ENCODE data around the gene S100A11.
A peak's percentile ranks its signal among the peaks of the same experiment; 100 is the strongest.
"Not testable (repeated sequence)": the region's sequence is repeated elsewhere in the genome, so short reads cannot be mapped to it uniquely, and the experiment has no call there.

Gene S100A11

GRCh38 chr1:152036267-152037216 lies at the start of gene S100A11:
S100A11 (minus strand) TSS chr1:152037004; CDS start chr1:152036915, 89 bp downstream.
- DNase-seq (ENCODE audit: low read depth) = peak; percentile 62

DNA sequence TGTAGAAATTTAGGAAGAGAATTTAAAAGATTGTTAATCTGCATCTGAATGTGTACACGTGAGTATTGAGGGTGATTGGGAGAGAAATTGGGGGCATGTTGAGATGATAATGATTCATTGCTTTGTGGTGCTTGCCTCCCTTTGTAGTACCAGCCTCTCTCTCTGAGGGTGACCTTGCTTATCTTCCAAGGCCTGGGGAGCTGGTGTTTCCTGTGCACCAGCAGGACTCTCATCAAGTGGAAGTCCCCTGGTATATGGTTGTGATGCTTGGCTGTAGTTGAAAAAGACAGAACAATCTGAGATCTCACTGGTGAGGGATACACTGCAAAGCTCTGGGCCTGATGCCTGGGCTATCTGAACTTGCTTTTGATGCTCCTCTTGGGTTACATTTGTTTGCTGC lies 48.0 kb upstream of the S100A11 start:
- DNase-seq (ENCODE audit: low read depth) = peak; percentile 44

DNA sequence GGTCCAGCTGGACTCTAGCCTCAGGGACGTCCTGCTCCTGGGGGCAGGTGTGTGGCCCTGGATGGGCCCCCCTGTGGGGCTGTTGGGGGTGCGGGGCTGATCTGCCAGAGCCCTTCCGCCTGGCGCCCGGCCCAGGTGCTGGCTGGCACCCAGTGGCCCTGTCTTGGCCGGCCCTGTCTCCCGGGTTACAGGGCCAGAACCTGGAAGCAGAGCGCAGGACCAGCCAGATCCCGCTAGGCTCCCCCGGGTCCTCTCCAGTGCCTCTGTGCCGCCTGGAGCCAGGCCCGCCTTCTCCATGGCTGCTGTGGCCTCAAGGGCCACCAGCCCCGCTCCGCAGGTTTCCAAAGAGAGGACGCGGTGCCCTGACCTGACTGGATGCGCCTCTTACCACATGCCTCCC lies 44.2 kb upstream of the S100A11 start:
- not testable (repeated sequence) for DNase-seq (ENCODE audit: low read depth)

GRCh38 chr1:152080494-152080893 lies 43.7 kb upstream of the S100A11 start:
- DNase-seq (ENCODE audit: low read depth) = not testable (repeated sequence)

DNA sequence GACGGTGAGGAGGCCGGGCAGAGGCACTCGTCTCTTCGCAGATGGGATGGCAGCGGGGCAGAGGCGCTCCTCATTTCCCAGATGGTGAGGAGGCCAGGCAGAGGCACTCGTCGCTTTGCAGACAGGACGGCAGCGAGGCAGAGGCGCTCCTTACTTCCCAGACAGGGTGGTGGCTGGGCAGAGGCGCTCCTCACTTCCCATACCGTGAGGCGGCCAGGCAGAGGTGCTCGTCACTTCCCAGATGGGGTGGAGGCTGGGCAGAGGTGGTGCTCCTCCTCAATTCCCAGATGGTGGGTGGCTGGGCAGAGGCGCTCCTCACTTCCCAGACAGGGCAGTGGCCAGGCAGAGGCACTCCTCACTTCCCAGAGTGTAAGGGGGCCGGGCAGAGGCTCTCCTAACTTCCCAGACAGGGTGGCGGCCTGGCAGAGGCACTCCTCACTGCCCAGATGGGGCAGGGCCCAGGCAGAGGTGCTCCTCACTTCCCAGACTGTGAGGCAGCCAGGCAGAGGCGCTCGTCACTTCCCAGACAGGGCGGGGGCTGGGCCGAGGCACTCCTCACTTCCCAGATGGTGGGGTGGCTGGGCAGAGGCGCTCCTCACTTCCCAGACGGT lies 42.1 kb upstream of the S100A11 start:
- DNase-seq (ENCODE audit: low read depth) = no peak

DNA sequence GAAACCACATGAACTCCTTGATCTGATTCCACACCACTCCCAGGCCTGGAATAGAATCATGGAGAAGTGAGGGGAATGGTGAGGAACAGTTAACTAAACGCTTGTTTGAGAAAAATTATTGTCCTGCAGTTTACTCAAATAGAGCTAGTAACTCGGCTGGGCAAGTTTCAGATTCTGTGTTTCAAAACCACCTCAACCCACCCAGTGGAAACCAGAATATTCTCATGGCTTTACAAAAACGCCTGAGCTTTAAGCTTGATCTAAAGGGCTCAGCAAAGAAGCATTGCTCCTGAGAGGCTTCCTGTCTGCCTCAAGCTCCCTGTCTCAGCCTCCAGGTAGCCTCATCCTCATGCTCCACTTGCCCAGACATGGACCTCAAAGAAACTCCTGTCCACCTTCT lies 35.5 kb upstream of the S100A11 start:
- DNase-seq (ENCODE audit: low read depth) = no peak

DNA sequence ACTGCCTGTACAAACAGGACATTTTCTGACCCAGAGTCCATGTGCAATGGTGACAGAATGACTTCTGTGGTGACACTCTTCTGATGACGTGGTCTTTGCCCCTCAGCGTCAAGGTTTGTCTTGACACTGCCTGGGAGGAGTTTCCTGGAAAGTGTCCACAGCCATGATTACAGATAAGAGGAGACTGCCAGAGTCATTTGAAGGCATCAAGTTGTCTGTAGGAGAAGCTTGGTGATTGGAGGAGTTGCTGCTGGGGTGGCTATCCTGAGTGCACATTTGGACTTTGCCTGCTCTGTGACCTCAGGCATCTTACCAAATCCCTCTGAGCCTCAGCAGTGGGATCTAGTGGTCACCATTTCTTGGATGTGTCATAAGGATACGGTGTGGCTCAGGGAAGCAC lies 34.3 kb upstream of the S100A11 start:
- peak; percentile 49 for DNase-seq (ENCODE audit: low read depth)

GRCh38 chr1:152067929-152068328 lies 31.1 kb upstream of the S100A11 start:
- no peak for DNase-seq (ENCODE audit: low read depth)

- DNase-seq (ENCODE audit: low read depth) = no peak
Measured at GRCh38 chr1:152067150-152067549, 30.3 kb upstream of the S100A11 start.

DNA sequence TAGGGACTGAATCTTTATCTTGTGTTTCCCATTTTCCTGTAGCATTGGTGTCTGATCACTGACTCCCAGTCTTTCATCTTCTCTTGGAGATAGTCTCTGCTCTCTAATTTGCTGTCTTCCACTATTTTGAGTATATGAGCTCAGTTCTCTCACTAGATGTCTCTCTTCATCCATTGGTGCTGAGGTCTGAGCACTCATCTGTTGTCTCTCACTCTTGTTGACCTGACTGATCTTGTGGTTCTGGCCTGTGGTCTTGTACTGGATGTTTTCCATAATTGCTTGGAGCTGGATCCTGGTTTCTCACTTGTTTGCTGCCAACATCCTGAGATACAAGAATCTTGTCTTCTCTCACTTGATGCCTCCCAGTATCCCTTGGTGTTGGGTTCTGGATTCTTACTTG lies 25.1 kb upstream of the S100A11 start:
- DNase-seq (ENCODE audit: low read depth) = no peak

- no peak for DNase-seq (ENCODE audit: low read depth)
Measured at GRCh38 chr1:152053375-152053774, 16.6 kb upstream of the S100A11 start.

- DNase-seq (ENCODE audit: low read depth) = peak; percentile 54
Measured at GRCh38 chr1:152052606-152053005, 15.8 kb upstream of the S100A11 start.

- DNase-seq (ENCODE audit: low read depth) = no peak
Measured at GRCh38 chr1:152050886-152051675, 14.3 kb upstream of the S100A11 start.

DNA sequence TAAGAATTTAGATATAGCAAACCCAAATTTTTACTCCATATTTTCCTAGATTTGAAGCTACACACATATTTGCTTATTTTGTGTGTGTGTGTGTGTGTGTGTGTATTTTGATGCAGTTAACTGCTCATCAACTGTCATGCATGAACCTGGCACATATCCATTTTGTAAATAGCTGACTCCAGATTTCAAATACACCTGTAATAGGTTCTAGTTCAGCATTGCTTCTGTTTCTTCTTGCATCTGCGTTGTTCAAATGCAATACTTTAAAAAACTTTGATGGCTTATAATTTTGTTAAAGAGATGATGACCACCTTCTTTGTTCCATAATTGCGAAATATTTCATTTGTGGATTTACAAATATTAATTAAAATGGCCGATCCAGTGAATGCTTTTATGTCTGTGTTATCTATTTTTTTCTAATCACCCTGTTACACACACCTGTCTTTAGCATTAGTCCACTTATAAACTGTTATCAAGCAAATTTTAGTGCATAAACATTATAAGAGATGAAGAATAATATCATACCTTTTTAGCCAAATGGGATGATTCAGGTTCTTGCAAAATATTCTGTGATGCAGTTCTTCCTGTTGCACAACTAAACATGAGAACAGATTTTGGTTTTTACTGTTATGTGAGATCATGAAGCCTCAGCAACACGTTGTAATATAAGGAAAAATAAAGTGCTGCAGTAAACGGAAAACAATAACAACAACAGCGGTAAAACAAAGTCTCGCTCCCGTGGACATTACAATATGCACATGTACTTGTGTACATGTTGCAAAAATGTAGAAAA lies 12.7 kb upstream of the S100A11 start:
- DNase-seq (ENCODE audit: low read depth) = no peak

DNA sequence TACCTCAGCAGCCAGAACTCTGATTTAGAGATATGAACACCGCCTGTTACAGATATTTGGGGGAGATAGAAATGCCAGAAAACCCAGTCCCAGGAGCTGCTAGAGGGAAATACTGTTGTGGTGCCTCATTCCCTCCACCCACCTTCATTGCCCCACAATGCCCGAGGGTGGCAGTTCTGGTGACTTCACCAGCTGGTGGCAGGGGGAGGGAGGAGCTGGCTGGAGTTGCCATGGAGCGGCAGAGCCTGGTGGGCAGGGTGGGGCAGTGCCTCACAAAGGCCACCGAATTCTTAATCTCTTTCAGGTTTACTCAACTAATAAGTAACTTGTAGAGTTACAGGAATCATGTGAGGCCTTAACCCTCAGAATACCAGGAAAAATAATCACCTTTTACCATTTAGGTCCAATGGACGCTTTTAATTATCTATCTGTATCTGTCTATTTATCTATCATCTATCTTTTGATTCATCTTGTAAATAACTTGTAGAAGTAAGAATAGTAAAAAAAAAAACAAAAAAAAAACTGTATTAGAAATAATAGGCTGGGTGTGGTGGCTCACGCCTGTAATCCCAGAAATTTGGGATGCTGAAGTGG lies 11.7 kb upstream of the S100A11 start:
- no peak for DNase-seq (ENCODE audit: low read depth)

DNA sequence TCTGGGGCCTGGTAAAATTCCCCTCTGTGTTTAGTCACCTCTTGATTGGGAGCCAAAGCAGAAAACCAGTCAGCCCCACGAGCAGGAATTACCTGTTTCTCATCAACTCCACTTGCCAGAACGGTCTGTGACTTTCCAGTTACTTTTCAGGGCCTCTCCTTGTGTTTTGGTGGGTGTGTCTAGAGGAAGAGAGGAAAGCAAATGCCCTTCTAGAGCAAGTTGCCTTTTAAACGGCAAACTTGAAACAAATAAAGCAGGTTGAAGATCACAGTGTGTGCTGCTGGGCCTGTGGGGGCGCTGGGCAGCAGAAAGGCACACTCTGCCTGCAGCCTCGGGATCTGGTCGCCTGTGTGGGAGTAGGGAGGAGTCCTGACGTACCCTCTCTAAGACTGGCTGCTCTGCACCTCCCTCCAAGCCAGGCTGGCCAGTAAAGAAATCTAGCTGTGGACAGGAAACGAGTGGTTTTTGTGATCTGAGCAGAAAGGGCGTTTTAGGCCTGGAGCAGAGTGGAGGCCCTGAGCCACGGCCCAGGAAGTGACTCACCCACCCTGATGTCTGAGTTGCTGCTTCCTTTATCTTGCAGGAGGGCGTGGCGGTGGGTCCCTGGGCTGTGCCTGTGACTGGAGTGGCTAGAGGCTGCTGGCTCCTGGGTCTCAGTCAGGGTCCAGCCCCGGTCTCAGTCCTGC lies 11.1 kb upstream of the S100A11 start:
- DNase-seq (ENCODE audit: low read depth) = peak; percentile 96

GRCh38 chr1:152047413-152047729 lies 10.6 kb upstream of the S100A11 start:
- DNase-seq (ENCODE audit: low read depth) = no peak

DNA sequence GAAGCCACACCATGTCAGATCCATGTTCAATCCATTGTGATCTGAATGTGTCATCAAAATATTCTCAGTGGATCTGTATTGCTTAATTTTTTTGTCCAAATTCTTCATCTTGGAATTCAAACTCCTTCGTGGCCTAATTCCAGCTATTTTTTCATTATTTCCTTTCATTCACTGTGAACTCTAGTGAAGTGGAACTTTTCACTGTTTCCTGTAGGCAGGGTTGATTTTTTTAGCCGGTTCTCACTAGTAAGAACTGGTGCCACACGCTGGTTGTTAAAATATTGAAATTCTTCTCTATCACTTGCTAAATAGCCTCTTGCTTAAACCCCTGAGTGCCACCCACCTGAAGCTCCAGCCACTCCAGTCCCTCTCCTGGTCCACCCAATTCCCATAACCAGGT lies 7.6 kb upstream of the S100A11 start:
- DNase-seq (ENCODE audit: low read depth) = no peak

DNA sequence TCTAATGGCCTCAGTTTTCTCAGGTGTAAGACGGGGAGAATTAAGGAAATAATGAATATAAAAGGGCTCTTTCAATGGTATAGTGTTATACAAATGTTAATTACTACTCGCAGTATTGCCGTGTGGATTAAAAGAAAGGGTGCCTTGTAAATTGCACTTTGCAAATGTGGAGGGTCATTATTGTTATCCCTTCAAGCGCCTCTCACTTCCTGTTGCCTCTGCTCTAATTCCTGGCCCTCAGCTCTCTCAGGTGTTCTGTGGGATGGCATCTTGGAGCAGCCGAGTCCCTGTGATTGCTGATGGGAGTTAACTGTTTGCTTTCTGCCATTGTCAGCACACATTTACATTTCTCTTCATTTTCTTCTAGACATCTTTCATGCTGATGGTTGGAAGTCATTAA lies 7.1 kb upstream of the S100A11 start:
- no peak for DNase-seq (ENCODE audit: low read depth)

DNA sequence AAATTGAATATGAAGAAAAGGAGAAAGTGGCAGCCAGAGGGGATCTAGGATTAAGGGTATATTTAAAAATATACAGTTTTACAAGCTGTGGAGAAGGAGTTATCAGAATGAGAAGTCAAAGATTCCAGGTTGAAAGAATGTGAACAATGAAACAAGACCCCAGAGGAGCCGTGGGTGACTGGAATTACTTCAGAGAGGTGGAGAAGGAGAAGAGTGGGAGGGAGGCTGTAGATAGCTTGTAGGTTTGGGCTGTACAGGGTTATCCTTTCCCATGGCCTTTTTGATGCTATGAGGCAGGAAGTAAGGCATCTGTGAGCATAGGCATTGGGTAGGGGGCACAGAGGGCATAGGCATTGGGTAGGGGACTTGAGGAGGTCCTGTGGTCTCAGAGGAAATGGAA lies 5.2 kb upstream of the S100A11 start:
- DNase-seq (ENCODE audit: low read depth) = no peak

DNA sequence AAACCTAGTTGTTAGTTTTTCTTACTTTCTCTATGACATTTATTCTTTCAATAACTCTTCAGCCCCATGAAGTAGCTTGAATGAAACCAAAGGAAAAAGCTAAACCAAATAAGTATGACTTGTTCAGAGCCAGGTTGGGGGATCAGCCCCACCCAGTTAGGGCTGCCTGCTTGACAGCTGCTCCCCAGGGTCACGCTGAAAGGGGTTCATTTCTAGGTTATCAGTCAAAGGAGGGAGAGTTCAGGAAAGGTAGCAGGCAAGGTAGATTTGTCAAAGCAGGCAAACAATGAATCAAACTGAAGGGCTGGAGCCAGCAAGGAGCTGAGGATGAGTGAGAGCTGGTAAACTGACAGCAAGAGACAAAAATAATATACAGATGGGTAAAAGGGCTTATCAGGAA lies 3.1 kb upstream of the S100A11 start:
- DNase-seq (ENCODE audit: low read depth) = no peak

All from CMK (cell line).